Cerebellar nuclear complex (tissue), 1 donor: Measurements from ENCODE around the gene PDLIM5.
"Not testable (repeated sequence)": the region's sequence is repeated elsewhere in the genome, so short reads cannot be mapped to it uniquely, and the experiment has no call there.

Experiments
- DNase-seq, 2 experiments: peaks; one replicate each; lab custom pipeline; 2025; lab: John Stamatoyannopoulos, UW

PDLIM5 gene

GRCh38 chr4:94495408-94495807 lies 43.7 kb downstream of the PDLIM5 start:
- no peak for DNase-seq

GRCh38 chr4:94497690-94498089 lies 45.9 kb downstream of the PDLIM5 start:
- no peak for DNase-seq

GRCh38 chr4:94498502-94498901 lies 46.8 kb downstream of the PDLIM5 start:
- no peak for DNase-seq

- no peak for DNase-seq
These were observed 48.9 kb downstream of the PDLIM5 start for GRCh38 chr4:94500685-94501084.

- no peak for DNase-seq
These were observed 52.8 kb downstream of the PDLIM5 start for GRCh38 chr4:94504545-94504944.

- DNase-seq = no peak
These were observed 55.1 kb downstream of the PDLIM5 start for GRCh38 chr4:94506822-94507221.

GRCh38 chr4:94507281-94507680 lies 55.5 kb downstream of the PDLIM5 start:
- no peak for DNase-seq

GRCh38 chr4:94507708-94508107 lies 56.0 kb downstream of the PDLIM5 start:
- no peak for DNase-seq

GRCh38 chr4:94508296-94508695 lies 56.6 kb downstream of the PDLIM5 start:
- DNase-seq = no peak

GRCh38 chr4:94508806-94509205 lies 57.1 kb downstream of the PDLIM5 start:
- DNase-seq = no peak

GRCh38 chr4:94511591-94511990 lies 59.8 kb downstream of the PDLIM5 start:
- no peak for DNase-seq

GRCh38 chr4:94513532-94513931 lies 61.8 kb downstream of the PDLIM5 start:
- not testable (repeated sequence) for DNase-seq

- no peak for DNase-seq
These were observed 63.6 kb downstream of the PDLIM5 start for GRCh38 chr4:94515365-94515764.

GRCh38 chr4:94516067-94516466 lies 64.3 kb downstream of the PDLIM5 start:
- no peak for DNase-seq

GRCh38 chr4:94516999-94517398 lies 65.3 kb downstream of the PDLIM5 start:
- no peak for DNase-seq

GRCh38 chr4:94517492-94517891 lies 65.8 kb downstream of the PDLIM5 start:
- no peak for DNase-seq

GRCh38 chr4:94519019-94519418 lies 67.3 kb downstream of the PDLIM5 start:
- no peak for DNase-seq

GRCh38 chr4:94519925-94520789 lies 68.4 kb downstream of the PDLIM5 start:
- no peak for DNase-seq

- DNase-seq = no peak
These were observed 71.4 kb downstream of the PDLIM5 start for GRCh38 chr4:94523033-94523580.

GRCh38 chr4:94523617-94524016 lies 71.9 kb downstream of the PDLIM5 start:
- no peak for DNase-seq

- DNase-seq = no peak
These were observed 74.4 kb downstream of the PDLIM5 start for GRCh38 chr4:94525993-94526728.

- DNase-seq = no peak
These were observed 76.0 kb downstream of the PDLIM5 start for GRCh38 chr4:94527556-94528233.
